GM23338 (cell line): Measurements from ENCODE around the gene ADGRV1. TPM values are rescaled to one million over a fixed set of nuclear protein-coding genes. Genes with fewer than 3 reads are reported as not detected.

Experiments used
- ATAC-seq: fragments of 200-7000 bp; cut with Tn5 transposase; 3 replicates; pipeline ENCODE4 v1.9.1; 2020
- DNase-seq: peaks from one replicate; pipeline ENCODE4 v3.0.0-alpha.2; 2015; ENCODE audit warnings: low spot score
- H2AFZ ChIP-seq: fragments of 200-600 bp; sonication (generic); 2 replicates; pipeline ENCODE4 v1.8.0; 2016; ENCODE audit warnings: antibody characterized with exemption, mild to moderate bottlenecking, moderate library complexity
- H3F3A ChIP-seq: fragments of 200-600 bp; sonication (generic); replicated peaks from 2 replicates; pipeline ENCODE4 v1.8.0; 2017; ENCODE audit warnings: antibody characterized with exemption, mixed run types, low read depth
- H3K27ac ChIP-seq: fragments of 200-600 bp; sonication (generic); 2 replicates; pipeline ENCODE4 v1.6.1; 2016; ENCODE audit warnings: low read depth
- H3K27me3 ChIP-seq: fragments of 200-600 bp; sonication (generic); 2 replicates; pipeline ENCODE4 v1.8.0; 2016; ENCODE audit warnings: mild to moderate bottlenecking, mixed run types, moderate library complexity; ENCODE audit not compliant: insufficient read depth
- H3K36me3 ChIP-seq: fragments of 200-600 bp; sonication (generic); 2 replicates; pipeline ENCODE4 v1.8.0; 2016; ENCODE audit warnings: mild to moderate bottlenecking; ENCODE audit not compliant: insufficient read depth
- H3K4me1 ChIP-seq: fragments of 200-600 bp; sonication (generic); 2 replicates; pipeline ENCODE4 v1.8.0; 2016; ENCODE audit warnings: mild to moderate bottlenecking, moderate library complexity; ENCODE audit not compliant: insufficient read depth
- H3K4me2 ChIP-seq: fragments of 200-600 bp; sonication (generic); 2 replicates; pipeline ENCODE4 v1.7.1; 2017; ENCODE audit warnings: mixed run types
- H3K4me3 ChIP-seq: fragments of 200-600 bp; sonication (generic); 2 replicates; pipeline ENCODE4 v1.6.1; 2016; ENCODE audit warnings: mixed run types
- H3K79me2 ChIP-seq: fragments of 200-600 bp; sonication (generic); replicated peaks from 2 replicates; pipeline ENCODE4 v1.8.0; 2017; ENCODE audit warnings: mild to moderate bottlenecking; ENCODE audit not compliant: insufficient read depth
- H3K9me2 ChIP-seq: fragments of 200-600 bp; sonication (generic); 2 replicates; pipeline ENCODE4 v1.8.0; 2017; ENCODE audit not compliant: insufficient read depth
- H4K20me1 ChIP-seq: fragments of 200-600 bp; sonication (generic); replicated peaks from 2 replicates; pipeline ENCODE4 v1.8.0; 2017; ENCODE audit warnings: mild to moderate bottlenecking; ENCODE audit not compliant: insufficient read depth
- H3K27ac Mint-ChIP-seq: 2 replicates; pipeline ENCODE4 v1.8.0; 2020; ENCODE audit warnings: inconsistent platforms, mild to moderate bottlenecking, moderate library complexity, mixed read lengths
- H3K27me3 Mint-ChIP-seq: 3 replicates; pipeline ENCODE4 v1.8.0; 2022; ENCODE audit warnings: low read depth, mild to moderate bottlenecking, moderate library complexity, mixed read lengths, inconsistent platforms; ENCODE audit not compliant: insufficient read depth, poor library complexity
- H3K36me3 Mint-ChIP-seq: 3 replicates; pipeline ENCODE4 v1.8.0; 2021; ENCODE audit warnings: low read depth, mild to moderate bottlenecking, inconsistent platforms, moderate library complexity, mixed read lengths
- H3K4me1 Mint-ChIP-seq: 3 replicates; pipeline ENCODE4 v1.8.0; 2020; ENCODE audit warnings: mild to moderate bottlenecking, inconsistent platforms, mixed read lengths
- H3K4me3 Mint-ChIP-seq: 3 replicates; pipeline ENCODE4 v1.8.0; 2021; ENCODE audit warnings: moderate library complexity, mild to moderate bottlenecking, inconsistent platforms, mixed read lengths
- H3K9me3 Mint-ChIP-seq: 3 replicates; pipeline ENCODE4 v1.8.0; 2020; ENCODE audit warnings: moderate library complexity, mild to moderate bottlenecking, inconsistent platforms, mixed read lengths
- CREB1 ChIP-seq: fragments of 250-450 bp; sonication (Bioruptor Pico); IDR thresholded peaks from 2 replicates; pipeline ENCODE4 v1.5.0; 2020; ENCODE audit warnings: low read depth, mild to moderate bottlenecking, moderate library complexity
- ETS1 ChIP-seq: IDR thresholded peaks from 2 replicates; pipeline ENCODE4 v1.6.1; 2016; ENCODE audit warnings: antibody characterized with exemption
- EZH2 ChIP-seq: fragments of 200-600 bp; sonication (generic); IDR thresholded peaks from one replicate; pipeline ENCODE4 v1.8.0; 2017; ENCODE audit warnings: antibody characterized with exemption, mild to moderate bottlenecking, low read depth; ENCODE audit not compliant: unreplicated experiment
- EZH2phosphoT487 ChIP-seq: fragments of 200-600 bp; sonication (generic); IDR thresholded peaks from one replicate; pipeline ENCODE4 v1.8.1; 2018; ENCODE audit warnings: antibody characterized with exemption; ENCODE audit not compliant: unreplicated experiment
- JUNB ChIP-seq: IDR thresholded peaks from one replicate; pipeline ENCODE4 v1.6.1; 2016; ENCODE audit warnings: antibody characterized with exemption; ENCODE audit not compliant: unreplicated experiment
- NANOG ChIP-seq: IDR thresholded peaks from 2 replicates; pipeline ENCODE4 v1.6.1; 2016; ENCODE audit warnings: antibody characterized with exemption, borderline replicate concordance
- POLR2AphosphoS5 ChIP-seq: IDR thresholded peaks from 2 replicates; pipeline ENCODE4 v1.6.1; 2016; ENCODE audit warnings: antibody characterized with exemption, low read depth
- STAT1 ChIP-seq: IDR thresholded peaks from one replicate; pipeline ENCODE4 v1.6.1; 2016; ENCODE audit warnings: antibody characterized with exemption; ENCODE audit not compliant: unreplicated experiment
- ZNF331 ChIP-seq: fragments of 250-450 bp; sonication (Bioruptor Pico); IDR thresholded peaks from 2 replicates; pipeline ENCODE4 v1.5.0; 2020; ENCODE audit warnings: low read depth, mild to moderate bottlenecking, moderate library complexity
- polyA plus RNA-seq: library from polyadenylated mRNA; unstranded; fragments of >200 nt; fragmentation: Nextera tagmentation; extraction: Ambion mirVana; gene quantifications from 2 replicates; pipeline ENCODE4 v1.2.1, GENCODE V29; 2016
- total RNA-seq: library from RNA; depleted of rRNA; stranded (reverse); fragments of >200 nt; shearing (Covaris generic); gene quantifications from 2 replicates; pipeline ENCODE4 v1.2.3, GENCODE V29; 2014
- TF ChIP-seq, protein P1 (sequence below), 2 experiments: fragments of 200-600 bp in 1 of 2; sonication (generic) in 1 of 2; conservative IDR thresholded peaks; 2 replicates each; pipeline versions ENCODE4 v1.5.1 to v1.6.1; 2016 to 2017; ENCODE audit warnings: antibody characterized with exemption in 2 of 2, low read depth in 2 of 2, mild to moderate bottlenecking in 2 of 2, moderate library complexity in 1 of 2
- TF ChIP-seq, protein P2 (sequence below): IDR thresholded peaks from one replicate; pipeline ENCODE4 v1.6.1; 2018; ENCODE audit warnings: antibody characterized with exemption; ENCODE audit not compliant: unreplicated experiment

Gene ADGRV1
- total and polyA plus RNA-seq, 2 experiments from 2014 or later = 46.1 to 149 TPM

- TF ChIP-seq, protein P1, sequence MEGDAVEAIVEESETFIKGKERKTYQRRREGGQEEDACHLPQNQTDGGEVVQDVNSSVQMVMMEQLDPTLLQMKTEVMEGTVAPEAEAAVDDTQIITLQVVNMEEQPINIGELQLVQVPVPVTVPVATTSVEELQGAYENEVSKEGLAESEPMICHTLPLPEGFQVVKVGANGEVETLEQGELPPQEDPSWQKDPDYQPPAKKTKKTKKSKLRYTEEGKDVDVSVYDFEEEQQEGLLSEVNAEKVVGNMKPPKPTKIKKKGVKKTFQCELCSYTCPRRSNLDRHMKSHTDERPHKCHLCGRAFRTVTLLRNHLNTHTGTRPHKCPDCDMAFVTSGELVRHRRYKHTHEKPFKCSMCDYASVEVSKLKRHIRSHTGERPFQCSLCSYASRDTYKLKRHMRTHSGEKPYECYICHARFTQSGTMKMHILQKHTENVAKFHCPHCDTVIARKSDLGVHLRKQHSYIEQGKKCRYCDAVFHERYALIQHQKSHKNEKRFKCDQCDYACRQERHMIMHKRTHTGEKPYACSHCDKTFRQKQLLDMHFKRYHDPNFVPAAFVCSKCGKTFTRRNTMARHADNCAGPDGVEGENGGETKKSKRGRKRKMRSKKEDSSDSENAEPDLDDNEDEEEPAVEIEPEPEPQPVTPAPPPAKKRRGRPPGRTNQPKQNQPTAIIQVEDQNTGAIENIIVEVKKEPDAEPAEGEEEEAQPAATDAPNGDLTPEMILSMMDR (conservative IDR thresholded peaks at IDR 0.05; ENCODE audit: low read depth in 2 of 2) = no peak
- no peak for TF ChIP-seq POLR2AphosphoS5
- TF ChIP-seq CREB1 (CRISPR knock-in tag) = no peak
- no peak for TF ChIP-seq NANOG
- TF ChIP-seq, protein P2, sequence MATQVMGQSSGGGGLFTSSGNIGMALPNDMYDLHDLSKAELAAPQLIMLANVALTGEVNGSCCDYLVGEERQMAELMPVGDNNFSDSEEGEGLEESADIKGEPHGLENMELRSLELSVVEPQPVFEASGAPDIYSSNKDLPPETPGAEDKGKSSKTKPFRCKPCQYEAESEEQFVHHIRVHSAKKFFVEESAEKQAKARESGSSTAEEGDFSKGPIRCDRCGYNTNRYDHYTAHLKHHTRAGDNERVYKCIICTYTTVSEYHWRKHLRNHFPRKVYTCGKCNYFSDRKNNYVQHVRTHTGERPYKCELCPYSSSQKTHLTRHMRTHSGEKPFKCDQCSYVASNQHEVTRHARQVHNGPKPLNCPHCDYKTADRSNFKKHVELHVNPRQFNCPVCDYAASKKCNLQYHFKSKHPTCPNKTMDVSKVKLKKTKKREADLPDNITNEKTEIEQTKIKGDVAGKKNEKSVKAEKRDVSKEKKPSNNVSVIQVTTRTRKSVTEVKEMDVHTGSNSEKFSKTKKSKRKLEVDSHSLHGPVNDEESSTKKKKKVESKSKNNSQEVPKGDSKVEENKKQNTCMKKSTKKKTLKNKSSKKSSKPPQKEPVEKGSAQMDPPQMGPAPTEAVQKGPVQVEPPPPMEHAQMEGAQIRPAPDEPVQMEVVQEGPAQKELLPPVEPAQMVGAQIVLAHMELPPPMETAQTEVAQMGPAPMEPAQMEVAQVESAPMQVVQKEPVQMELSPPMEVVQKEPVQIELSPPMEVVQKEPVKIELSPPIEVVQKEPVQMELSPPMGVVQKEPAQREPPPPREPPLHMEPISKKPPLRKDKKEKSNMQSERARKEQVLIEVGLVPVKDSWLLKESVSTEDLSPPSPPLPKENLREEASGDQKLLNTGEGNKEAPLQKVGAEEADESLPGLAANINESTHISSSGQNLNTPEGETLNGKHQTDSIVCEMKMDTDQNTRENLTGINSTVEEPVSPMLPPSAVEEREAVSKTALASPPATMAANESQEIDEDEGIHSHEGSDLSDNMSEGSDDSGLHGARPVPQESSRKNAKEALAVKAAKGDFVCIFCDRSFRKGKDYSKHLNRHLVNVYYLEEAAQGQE = no peak
- no peak for TF ChIP-seq STAT1
- TF ChIP-seq EZH2phosphoT487 = no peak
- TF ChIP-seq JUNB = no peak
Observed at GRCh38 chr5:90530736-90531487, 27.7 kb upstream of the ADGRV1 start (continued).

DNA sequence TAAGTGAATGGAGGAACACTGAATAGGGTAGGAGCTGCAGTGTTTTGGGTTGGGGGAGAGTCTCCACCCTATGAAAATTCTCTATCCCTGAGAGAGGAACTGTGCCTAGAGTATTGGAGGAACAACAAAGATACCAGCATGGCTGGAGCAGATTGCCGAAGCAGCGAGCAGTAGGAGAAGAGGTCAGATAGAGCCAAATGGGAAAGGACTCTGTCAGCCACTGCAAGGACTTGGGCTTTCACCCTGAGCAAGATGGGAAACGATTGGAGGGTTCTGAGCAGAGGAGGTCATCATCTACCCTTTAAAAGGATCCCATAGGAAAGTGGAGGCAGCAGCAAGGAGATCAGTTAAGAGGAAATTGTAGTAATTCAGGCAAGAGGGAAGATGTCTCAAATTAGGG, 24.8 kb upstream of the ADGRV1 start:
- peak overlapping the region; percentile 81 for H2AFZ ChIP-seq

More for the DNA sequence above, 24.8 kb upstream of the ADGRV1 start:
- peaks cover 4% of the 10 kb centered on the region for H3K79me2 ChIP-seq
- H3K27me3 ChIP-seq = no peaks in the 10 kb centered on the region
- Mint-ChIP-seq H3K4me3 (no peak overlapping the region), H3K27me3 (peaks cover 5% of the 10 kb centered on the region), H3K27ac (peak overlapping the region; percentile 36), H3K36me3 (no peaks in the 10 kb centered on the region; the same call in 2 of the 3 replicates), H3K9me3 (no peaks in the 10 kb centered on the region; the same call in 2 of the 3 replicates), H3K4me1 (peaks cover 25% of the 10 kb centered on the region)
- no peaks in the 10 kb centered on the region for H3K9me2 ChIP-seq
- no peak overlapping the region for H3K4me3 ChIP-seq
- H4K20me1 ChIP-seq = no peaks in the 10 kb centered on the region
- ATAC-seq (no peak), DNase-seq (peak; percentile 16)
- no peaks in the 10 kb centered on the region for H3F3A ChIP-seq
- no peak overlapping the region for H3K27ac ChIP-seq
- H3K4me2 ChIP-seq = no peak overlapping the region
- TF ChIP-seq POLR2AphosphoS5 (no peak), CREB1 (CRISPR knock-in tag) (no peak), EZH2 (no peak), ETS1 (no peak), ZNF331 (CRISPR knock-in tag) (no peak)
- TF ChIP-seq, protein P1 (conservative IDR thresholded peaks at IDR 0.05; ENCODE audit: low read depth in 2 of 2) = no peak
- peaks cover 29% of the 10 kb centered on the region for H3K4me1 ChIP-seq
- no peaks in the 10 kb centered on the region for H3K36me3 ChIP-seq
